A549 (cell line): Measurements from ENCODE around the gene EPYC. TPM values are rescaled to one million over a fixed set of nuclear protein-coding genes. Genes with fewer than 3 reads are reported as not detected.

Source experiments
- ATAC-seq, 2 experiments: fragments of 200-7000 bp in 1 of 2; fragments of >200 bp in 1 of 2; cut with Nextera tagmentation in 1 of 2; cut with Tn5 transposase in 1 of 2; 3 replicates each; pipeline versions ENCODE4 v1.8.0 to v1.9.1; 2018 to 2020; ENCODE audit warnings: mild to moderate bottlenecking in 1 of 2, moderate library complexity in 1 of 2
- CTCF ChIA-PET: fragments of 300-600 bp; sonication (Branson Sonifier 250); formaldehyde crosslinking; extraction: SDS; loops from one replicate; lab custom pipeline; 2021; ENCODE audit warnings: antibody characterized with exemption, inconsistent platforms; lab: Yijun Ruan, JAX
- POLR2A ChIA-PET: fragments of 350-600 bp; formaldehyde crosslinking; extraction: SDS; loops from one replicate; lab custom pipeline; 2021; ENCODE audit warnings: antibody characterized with exemption, inconsistent platforms; lab: Yijun Ruan, JAX
- DNase-seq, 2 experiments: peaks; one replicate each; pipeline versions ENCODE4 v3.0.0 to v3.0.0-alpha.2; 2011 to 2016; ENCODE audit warnings: low read depth in 1 of 2, low spot score in 1 of 2
- FAIRE-seq: peaks from 2 replicates; lab custom pipeline; 2011; peaks lifted over from hg19 to GRCh38; lab: Jason Lieb, UNC
- H3K27ac ChIP-seq, 2 experiments: fragments of >200 bp; sonication (Bioruptor Twin); formaldehyde crosslinking; 3 replicates each; pipeline ENCODE4 v1.5.1; 2016 to 2017
- H3K4me1 ChIP-seq: fragments of >200 bp; sonication (Bioruptor Twin); formaldehyde crosslinking; 3 replicates; pipeline ENCODE4 v1.6.1; 2016
- H3K4me2 ChIP-seq: fragments of >200 bp; sonication (Bioruptor Twin); formaldehyde crosslinking; 3 replicates; pipeline ENCODE4 v1.6.1; 2016
- H3K4me3 ChIP-seq: fragments of >200 bp; sonication (Bioruptor Twin); formaldehyde crosslinking; 3 replicates; pipeline ENCODE4 v1.5.1; 2016
- H3K9me3 ChIP-seq: fragments of >200 bp; sonication (Bioruptor Twin); formaldehyde crosslinking; 3 replicates; pipeline ENCODE4 v1.6.1; 2016
- CBX8 ChIP-seq: fragments of 200-600 bp; sonication (generic); IDR thresholded peaks from 2 replicates; pipeline ENCODE4 v1.6.1; 2016
- EHF ChIP-seq: fragments of 250-450 bp; sonication (Bioruptor Pico); IDR thresholded peaks from 2 replicates; pipeline ENCODE4 v1.5.0; 2020; ENCODE audit warnings: mild to moderate bottlenecking
- ELK1 ChIP-seq: fragments of 150-350 bp; IDR thresholded peaks from 2 replicates; pipeline ENCODE4 v1.6.1; 2014; ENCODE audit warnings: low read depth, mild to moderate bottlenecking, low read length
- FOSB ChIP-seq: fragments of 250-450 bp; sonication (Bioruptor Pico); IDR thresholded peaks from 2 replicates; pipeline ENCODE4 v1.5.0; 2020; ENCODE audit warnings: mild to moderate bottlenecking, moderate library complexity
- FOSL2 ChIP-seq, 2 experiments: fragments of 450-650 bp in 1 of 2; fragments of >200 bp in 1 of 2; sonication (Bioruptor Twin) in 1 of 2; formaldehyde crosslinking; IDR thresholded peaks; 2 replicates each; pipeline versions ENCODE4 v1.5.0 to v1.6.1; 2016 to 2020; ENCODE audit warnings: mild to moderate bottlenecking in 1 of 2, moderate library complexity in 1 of 2
- FOXS1 ChIP-seq: fragments of 250-450 bp; sonication (Bioruptor Pico); IDR thresholded peaks from 2 replicates; pipeline ENCODE4 v1.5.0; 2020; ENCODE audit warnings: mild to moderate bottlenecking, moderate library complexity
- HDAC2 ChIP-seq: fragments of 200-600 bp; sonication (generic); IDR thresholded peaks from 2 replicates; pipeline ENCODE4 v1.6.1; 2016
- HES2 ChIP-seq: fragments of >200 bp; sonication (Bioruptor Twin); formaldehyde crosslinking; IDR thresholded peaks from 2 replicates; pipeline ENCODE4 v1.6.1; 2016
- HOXB13 ChIP-seq: fragments of 250-450 bp; sonication (Bioruptor Pico); IDR thresholded peaks from 2 replicates; pipeline ENCODE4 v1.5.0; 2020; ENCODE audit warnings: low read depth, mild to moderate bottlenecking, moderate library complexity
- JUN ChIP-seq, 2 experiments: fragments of >200 bp; sonication (Bioruptor Twin); formaldehyde crosslinking; IDR thresholded peaks; 2 replicates in 1 of 2; 3 replicates in 1 of 2; pipeline ENCODE4 v1.6.1; 2016 to 2017
- MAFK ChIP-seq: fragments of 450-650 bp; IDR thresholded peaks from 2 replicates; pipeline ENCODE4 v1.6.1; 2014; ENCODE audit not compliant: partially characterized antibody
- MYC ChIP-seq: IDR thresholded peaks from 2 replicates; pipeline ENCODE4 v1.6.1; 2012; ENCODE audit warnings: mild to moderate bottlenecking, inconsistent platforms, low read length, improper control_type of control experiment, borderline replicate concordance
- NFE2L2 ChIP-seq: fragments of 150-350 bp; conservative IDR thresholded peaks from 2 replicates; pipeline ENCODE4 v1.6.1; 2014; ENCODE audit warnings: low read length
- NR3C1 ChIP-seq: fragments of >200 bp; sonication (Bioruptor Twin); formaldehyde crosslinking; IDR thresholded peaks from 3 replicates; pipeline ENCODE4 v1.6.1; 2017
- PHF8 ChIP-seq: fragments of 200-600 bp; sonication (generic); IDR thresholded peaks from 2 replicates; pipeline ENCODE4 v1.6.1; 2016; ENCODE audit warnings: low read depth, mild to moderate bottlenecking, antibody characterized with exemption, moderate library complexity, borderline replicate concordance
- RAD21 ChIP-seq, 2 experiments: fragments of >200 bp in 1 of 2; sonication (Bioruptor Twin) in 1 of 2; formaldehyde crosslinking in 1 of 2; IDR thresholded peaks in 1 of 2; conservative IDR thresholded peaks in 1 of 2; 2 replicates in 1 of 2; 3 replicates in 1 of 2; pipeline ENCODE4 v1.6.1; 2012 to 2018; ENCODE audit warnings: inconsistent platforms in 1 of 2
- RARB ChIP-seq: fragments of 250-450 bp; sonication (Bioruptor Pico); IDR thresholded peaks from 2 replicates; pipeline ENCODE4 v1.8.0; 2021; ENCODE audit warnings: mild to moderate bottlenecking, moderate library complexity
- RCOR1 ChIP-seq: fragments of 150-350 bp; IDR thresholded peaks from 2 replicates; pipeline ENCODE4 v1.6.1; 2014; ENCODE audit warnings: antibody characterized with exemption, low read length, low read depth
- RFX5 ChIP-seq: fragments of 450-650 bp; IDR thresholded peaks from 2 replicates; pipeline ENCODE4 v1.7.1; 2014; ENCODE audit warnings: antibody characterized with exemption, mild to moderate bottlenecking, moderate library complexity
- SMC3 ChIP-seq: fragments of >200 bp; sonication (Bioruptor Twin); formaldehyde crosslinking; IDR thresholded peaks from 3 replicates; pipeline ENCODE4 v1.6.1; 2018; ENCODE audit warnings: inconsistent platforms
- TP53 ChIP-seq: fragments of 250-450 bp; sonication (Bioruptor Pico); IDR thresholded peaks from 2 replicates; pipeline ENCODE4 v1.5.0; 2021; ENCODE audit warnings: mild to moderate bottlenecking, moderate library complexity
- USF2 ChIP-seq: fragments of 450-650 bp; IDR thresholded peaks from 2 replicates; pipeline ENCODE4 v1.6.1; 2014; ENCODE audit warnings: antibody characterized with exemption
- ZSCAN20 ChIP-seq: fragments of 250-450 bp; sonication (Bioruptor Pico); IDR thresholded peaks from 2 replicates; pipeline ENCODE4 v1.8.0; 2022; ENCODE audit warnings: mild to moderate bottlenecking, moderate library complexity
- whole genome bisulfite sequencing: methylation state at CpG from one replicate; pipeline ENCODE4 v1.1.6; 2017; ENCODE audit errors: missing lambda C conversion rate; 5-methylcytosine and 5-hydroxymethylcytosine counted together
- polyA plus RNA-seq, 4 experiments: library from polyadenylated mRNA; depleted of rRNA in 3 of 4; stranded (reverse); fragments of >200 nt; fragmentation: RNase III in 1 of 4; extraction: RNeasy Plus Mini Kit Qiagen cat#74134 plus additional on column Dnase treatment in 1 of 4; gene quantifications; 2 replicates in 3 of 4; 3 replicates in 1 of 4; pipeline ENCODE4 v1.2.3, GENCODE V29; 2011 to 2017
- TF ChIP-seq, protein P1 (sequence below): fragments of >200 bp; sonication (Bioruptor Twin); formaldehyde crosslinking; IDR thresholded peaks from 3 replicates; pipeline ENCODE4 v1.6.1; 2016

EPYC gene
- polyA plus RNA-seq, 2 of the 4 experiments (the other 2 are of a cell fraction), result not detected

DNA sequence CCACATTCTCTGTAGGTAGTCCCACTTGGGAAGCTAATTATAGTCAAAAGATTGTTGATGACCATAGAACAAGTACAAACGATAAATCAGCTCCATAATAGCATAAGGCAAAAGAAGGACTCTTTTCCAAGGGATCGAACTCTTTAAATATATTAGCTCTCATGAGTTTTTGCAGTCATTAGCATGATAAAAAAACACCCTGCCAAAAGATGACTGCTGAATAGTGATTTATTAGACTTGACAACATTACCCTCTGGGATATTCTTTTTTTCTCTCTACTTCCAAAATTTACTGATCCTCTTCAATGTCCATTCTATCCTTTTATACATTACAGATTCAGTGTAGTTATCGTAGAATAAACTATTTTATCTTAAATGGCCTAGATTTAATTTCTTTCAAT is 14.2 kb downstream of the EPYC start:
- no peaks in the 10 kb centered on the region for H3K9me3 ChIP-seq
- no peak for TF ChIP-seq FOSB (CRISPR knock-in tag)
- no peak for TF ChIP-seq MAFK
- no peak for TF ChIP-seq JUN (IDR thresholded peaks at IDR 0.05)
- TF ChIP-seq, all 56 proteins: peak for 0
- DNase-seq (no peak), ATAC-seq (no peak), FAIRE-seq (no peak)
- Histone ChIP-seq H3K4me3 (no peak overlapping the region), H3K27ac (no peak overlapping the region), H3K4me1 (no peaks in the 10 kb centered on the region), H3K4me2 (no peak overlapping the region)
- 4% methylated on average over 3 of the region's 3 CpGs for WGBS
- ChIA-PET CTCF (no interaction called here), POLR2A (no interaction called here)

GRCh38 chr12:90989686-90990111 is 15.1 kb downstream of the EPYC start:
- no peak overlapping the region for H3K4me2 ChIP-seq
- ChIA-PET POLR2A (no interaction called here), CTCF (interaction anchor here (2.0 kb wide), 1 partner anchor 11 kb away, joined by 5 read pairs; no protein-coding TSS in a partner anchor)
- H3K27ac ChIP-seq, result no peak overlapping the region
- no peak for ATAC-seq
- no peak for DNase-seq
- no peak overlapping the region for H3K4me3 ChIP-seq
- no peaks in the 10 kb centered on the region for H3K4me1 ChIP-seq
- TF ChIP-seq PHF8 (no peak), FOXS1 (CRISPR knock-in tag) (no peak), USF2 (no peak), SMC3 (no peak), EHF (no peak), FOSL2 (IDR thresholded peaks at IDR 0.05) (no peak), FOSL2 (CRISPR knock-in tag; IDR thresholded peaks at IDR 0.05) (no peak)
- WGBS, result 61% methylated on average over 1 of the region's 1 CpG
- no peak for FAIRE-seq
- no peaks in the 10 kb centered on the region for H3K9me3 ChIP-seq

DNA sequence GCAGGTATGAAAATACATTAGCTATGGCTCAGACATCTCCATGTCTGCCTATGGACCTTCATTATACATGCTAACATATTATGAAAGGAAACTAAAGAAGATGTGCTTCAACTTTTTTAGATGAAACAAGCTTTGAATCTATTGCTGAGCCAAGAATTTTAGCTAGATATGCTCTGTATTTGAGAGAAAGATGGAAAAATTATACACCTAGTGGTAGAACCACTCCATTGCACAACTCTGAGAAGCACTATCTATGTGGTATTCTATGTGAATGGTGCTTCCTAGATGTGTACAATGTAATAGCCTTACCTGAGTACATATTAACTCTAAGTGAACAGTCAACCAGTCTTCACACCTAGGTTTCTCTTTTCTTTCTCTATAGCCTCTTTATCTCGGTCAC is 17.3 kb downstream of the EPYC start:
- ChIA-PET POLR2A (no interaction called here), CTCF (interaction anchor here (1.0 kb wide), 1 partner anchor 367 kb away, joined by 3 read pairs; no protein-coding TSS in a partner anchor)
- Histone ChIP-seq H3K9me3 (no peaks in the 10 kb centered on the region), H3K27ac (no peak overlapping the region), H3K4me2 (no peak overlapping the region), H3K4me1 (no peaks in the 10 kb centered on the region), H3K4me3 (no peak overlapping the region)
- TF ChIP-seq RFX5 (no peak), CBX8 (no peak), ZSCAN20 (CRISPR knock-in tag) (no peak), MYC (no peak), HDAC2 (no peak), RARB (CRISPR knock-in tag) (no peak), FOXS1 (CRISPR knock-in tag) (no peak), RAD21 (conservative IDR thresholded peaks at IDR 0.05 in 1 of 2, IDR thresholded peaks at IDR 0.05 in 1 of 2) (no peak), NR3C1 (no peak), HOXB13 (no peak), JUN (IDR thresholded peaks at IDR 0.05) (no peak), RCOR1 (no peak), SMC3 (no peak), ELK1 (no peak), HES2 (no peak), NFE2L2 (no peak), TP53 (no peak)
- TF ChIP-seq, protein P1, sequence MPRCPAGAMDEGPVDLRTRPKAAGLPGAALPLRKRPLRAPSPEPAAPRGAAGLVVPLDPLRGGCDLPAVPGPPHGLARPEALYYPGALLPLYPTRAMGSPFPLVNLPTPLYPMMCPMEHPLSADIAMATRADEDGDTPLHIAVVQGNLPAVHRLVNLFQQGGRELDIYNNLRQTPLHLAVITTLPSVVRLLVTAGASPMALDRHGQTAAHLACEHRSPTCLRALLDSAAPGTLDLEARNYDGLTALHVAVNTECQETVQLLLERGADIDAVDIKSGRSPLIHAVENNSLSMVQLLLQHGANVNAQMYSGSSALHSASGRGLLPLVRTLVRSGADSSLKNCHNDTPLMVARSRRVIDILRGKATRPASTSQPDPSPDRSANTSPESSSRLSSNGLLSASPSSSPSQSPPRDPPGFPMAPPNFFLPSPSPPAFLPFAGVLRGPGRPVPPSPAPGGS, result no peak
- ATAC-seq (peak in 1 of 2 experiments; percentile 51; a peak in 1 of 6 replicates), DNase-seq (no peak), FAIRE-seq (no peak)
- WGBS, result 11% methylated on average over 1 of the region's 1 CpG
